ENCODE results near the gene LRIG1. TPM values are rescaled to one million over a fixed set of nuclear protein-coding genes. Genes with fewer than 3 reads are reported as not detected.

Gene LRIG1
- total and polyA plus RNA-seq, 9 of the 15 experiments (the other 6 are each of a cell fraction or from before 2014, with no cell fraction given) = 0.05 to 0.38 (median 0.13) TPM; not detected in 3

- TF ChIP-seq, protein P1, sequence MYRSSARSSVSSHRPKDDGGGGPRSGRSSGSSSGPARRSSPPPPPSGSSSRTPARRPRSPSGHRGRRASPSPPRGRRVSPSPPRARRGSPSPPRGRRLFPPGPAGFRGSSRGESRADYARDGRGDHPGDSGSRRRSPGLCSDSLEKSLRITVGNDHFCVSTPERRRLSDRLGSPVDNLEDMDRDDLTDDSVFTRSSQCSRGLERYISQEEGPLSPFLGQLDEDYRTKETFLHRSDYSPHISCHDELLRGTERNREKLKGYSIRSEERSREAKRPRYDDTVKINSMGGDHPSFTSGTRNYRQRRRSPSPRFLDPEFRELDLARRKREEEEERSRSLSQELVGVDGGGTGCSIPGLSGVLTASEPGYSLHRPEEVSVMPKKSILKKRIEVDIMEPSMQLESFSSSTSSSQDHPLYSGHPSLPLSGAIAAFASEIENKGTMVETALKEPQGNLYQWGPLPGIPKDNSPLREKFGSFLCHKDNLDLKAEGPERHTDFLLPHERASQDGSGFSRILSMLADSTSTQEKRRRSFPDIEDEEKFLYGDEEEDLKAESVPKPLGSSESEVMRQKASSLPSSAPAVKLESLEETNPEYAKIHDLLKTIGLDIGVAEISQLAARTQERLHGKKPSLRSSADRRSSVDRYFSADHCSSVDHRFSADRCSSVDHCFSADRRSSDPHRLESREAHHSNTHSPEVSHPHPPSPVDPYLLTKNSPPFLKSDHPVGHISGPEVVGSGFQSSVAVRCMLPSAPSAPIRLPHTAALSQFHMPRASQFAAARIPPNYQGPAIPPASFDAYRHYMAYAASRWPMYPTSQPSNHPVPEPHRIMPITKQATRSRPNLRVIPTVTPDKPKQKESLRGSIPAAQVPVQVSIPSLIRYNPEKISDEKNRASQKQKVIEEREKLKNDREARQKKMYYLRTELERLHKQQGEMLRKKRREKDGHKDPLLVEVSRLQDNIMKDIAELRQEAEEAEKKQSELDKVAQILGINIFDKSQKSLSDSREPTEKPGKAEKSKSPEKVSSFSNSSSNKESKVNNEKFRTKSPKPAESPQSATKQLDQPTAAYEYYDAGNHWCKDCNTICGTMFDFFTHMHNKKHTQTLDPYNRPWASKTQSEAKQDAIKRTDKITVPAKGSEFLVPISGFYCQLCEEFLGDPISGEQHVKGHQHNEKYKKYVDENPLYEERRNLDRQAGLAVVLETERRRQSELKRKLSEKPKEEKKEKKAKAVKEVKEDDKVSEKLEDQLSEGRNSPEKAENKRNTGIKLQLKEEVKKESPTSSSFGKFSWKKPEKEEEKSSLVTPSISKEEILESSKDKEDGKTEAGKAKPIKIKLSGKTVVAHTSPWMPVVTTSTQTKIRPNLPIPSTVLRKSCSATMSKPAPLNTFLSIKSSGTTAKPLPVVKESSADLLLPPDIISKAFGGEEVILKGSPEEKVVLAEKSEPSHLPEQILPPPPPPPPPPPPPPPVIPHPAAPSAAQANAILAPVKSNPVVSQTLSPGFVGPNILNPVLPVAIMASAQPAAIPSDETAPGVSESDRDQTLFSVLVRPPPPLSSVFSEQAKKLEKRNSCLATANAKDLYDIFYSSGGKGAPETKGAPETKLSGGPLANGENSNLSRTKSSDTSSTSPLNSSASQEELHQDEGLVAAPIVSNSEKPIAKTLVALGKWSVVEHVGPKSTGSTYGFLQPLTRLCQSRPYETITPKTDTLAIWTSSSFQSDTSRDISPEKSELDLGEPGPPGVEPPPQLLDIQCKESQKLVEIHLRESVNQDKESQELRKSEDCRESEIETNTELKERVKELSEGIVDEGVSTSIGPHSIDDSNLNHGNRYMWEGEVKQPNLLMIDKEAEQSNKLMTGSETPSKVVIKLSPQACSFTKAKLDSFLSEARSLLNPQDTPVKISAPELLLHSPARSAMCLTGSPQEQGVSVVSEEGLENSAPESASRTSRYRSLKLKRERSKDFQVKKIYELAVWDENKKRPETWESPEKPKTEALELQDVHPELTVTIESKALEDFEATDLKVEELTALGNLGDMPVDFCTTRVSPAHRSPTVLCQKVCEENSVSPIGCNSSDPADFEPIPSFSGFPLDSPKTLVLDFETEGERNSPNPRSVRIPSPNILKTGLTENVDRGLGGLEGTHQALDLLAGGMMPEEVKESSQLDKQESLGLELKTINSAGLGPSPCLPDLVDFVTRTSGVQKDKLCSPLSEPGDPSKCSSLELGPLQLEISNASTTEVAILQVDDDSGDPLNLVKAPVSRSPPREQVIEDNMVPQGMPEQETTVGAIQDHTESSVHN (IDR thresholded peaks at IDR 0.05; ENCODE audit: borderline replicate concordance in 1 of 2, low read depth in 1 of 2) = no peak
- TF ChIP-seq SIN3B (IDR thresholded peaks at IDR 0.05; ENCODE audit: low read depth) = no peak
- TF ChIP-seq, protein P2, sequence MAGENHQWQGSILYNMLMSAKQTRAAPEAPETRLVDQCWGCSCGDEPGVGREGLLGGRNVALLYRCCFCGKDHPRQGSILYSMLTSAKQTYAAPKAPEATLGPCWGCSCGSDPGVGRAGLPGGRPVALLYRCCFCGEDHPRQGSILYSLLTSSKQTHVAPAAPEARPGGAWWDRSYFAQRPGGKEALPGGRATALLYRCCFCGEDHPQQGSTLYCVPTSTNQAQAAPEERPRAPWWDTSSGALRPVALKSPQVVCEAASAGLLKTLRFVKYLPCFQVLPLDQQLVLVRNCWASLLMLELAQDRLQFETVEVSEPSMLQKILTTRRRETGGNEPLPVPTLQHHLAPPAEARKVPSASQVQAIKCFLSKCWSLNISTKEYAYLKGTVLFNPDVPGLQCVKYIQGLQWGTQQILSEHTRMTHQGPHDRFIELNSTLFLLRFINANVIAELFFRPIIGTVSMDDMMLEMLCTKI (IDR thresholded peaks at IDR 0.05; ENCODE audit: partially characterized antibody) = no peak
- TF ChIP-seq HCFC1 (IDR thresholded peaks at IDR 0.05; ENCODE audit: low read depth, low read length) = no peak
These were observed 16.5 kb downstream of the LRIG1 start (continued) for GRCh38 chr3:66484106-66484844.
